Gastroesophageal sphincter (tissue), 4 donors: Measurements from ENCODE around the gene EARS2. TPM values are rescaled to one million over a fixed set of nuclear protein-coding genes. Genes with fewer than 3 reads are reported as not detected.
A peak's percentile ranks its signal among the peaks of the same experiment; 100 is the strongest.
"Not testable (repeated sequence)": the region's sequence is repeated elsewhere in the genome, so short reads cannot be mapped to it uniquely, and the experiment has no call there.

ENCODE experiments used
- ATAC-seq: fragments of 150-250 bp; one replicate; pipeline ENCODE4 v1.9.1; 2016; ENCODE audit warnings: mild to moderate bottlenecking, moderate library complexity
- H3K27ac ChIP-seq, 4 donors: fragments of 200-600 bp; sonication (generic) in 3 of 4; 1 replicate in 3 of 4; 2 replicates in 1 of 4; pipeline ENCODE4 v1.5.1; 2016 to 2019
- H3K27me3 ChIP-seq: fragments of 200-600 bp; sonication (generic); one replicate; pipeline ENCODE4 v1.5.1; 2019
- H3K36me3 ChIP-seq, 2 donors: fragments of 200-600 bp; sonication (generic); one replicate each; pipeline ENCODE4 v1.5.1; 2019; ENCODE audit warnings: control low read depth in 1 of 2
- H3K4me1 ChIP-seq, 3 donors: fragments of 200-600 bp; sonication (generic); 1 replicate in 2 of 3; 2 replicates in 1 of 3; pipeline ENCODE4 v1.5.1; 2016 to 2019; ENCODE audit warnings: control low read depth in 2 of 3
- H3K4me3 ChIP-seq, 2 donors: fragments of 200-600 bp; sonication (generic); one replicate each; pipeline ENCODE4 v1.5.1; 2019; ENCODE audit warnings: mild to moderate bottlenecking in 1 of 2, moderate library complexity in 1 of 2
- H3K9me3 ChIP-seq, 3 donors: fragments of 200-600 bp; sonication (generic); one replicate each; pipeline ENCODE4 v1.5.1; 2017 to 2019; ENCODE audit warnings: control low read depth in 2 of 3
- CTCF ChIP-seq, 4 experiments: fragments of 200-600 bp in 2 of 4; fragments of 450-650 bp in 2 of 4; sonication (generic) in 1 of 4; IDR thresholded peaks; one replicate each; pipeline ENCODE4 v1.5.1; 2017 to 2019; ENCODE audit warnings: antibody characterized with exemption in 4 of 4, mild to moderate bottlenecking in 2 of 4, moderate library complexity in 2 of 4
- EP300 ChIP-seq: sonication (generic); formaldehyde crosslinking; IDR thresholded peaks from one replicate; pipeline ENCODE4 v1.6.1; 2017; ENCODE audit warnings: antibody characterized with exemption, mild to moderate bottlenecking
- POLR2A ChIP-seq, 2 donors: fragments of 450-650 bp; IDR thresholded peaks; one replicate each; pipeline ENCODE4 v1.6.1; 2017; ENCODE audit warnings: antibody characterized with exemption in 2 of 2, mild to moderate bottlenecking in 2 of 2, moderate library complexity in 1 of 2
- POLR2AphosphoS5 ChIP-seq: sonication (generic); formaldehyde crosslinking; IDR thresholded peaks from one replicate; pipeline ENCODE4 v1.6.1; 2017; ENCODE audit warnings: antibody characterized with exemption
- WGBS, 2 donors: methylation state at CpG; one replicate each; pipeline ENCODE4 v1.1.5; 2018; ENCODE audit warnings: low coverage in 1 of 2; 5-methylcytosine and 5-hydroxymethylcytosine counted together
- total RNA-seq, 4 donors: library from RNA; depleted of rRNA; stranded (reverse); fragments of >200 nt; gene quantifications; one replicate each; pipeline ENCODE4 v1.1.0, GENCODE V29; 2016

The EARS2 gene
- total RNA-seq, 4 donors from 2014 or later = 9.5 to 28.5 (median 18.8) TPM

- ATAC-seq = no peak
- H3K27ac ChIP-seq = no peak overlapping the region
- TF ChIP-seq EP300 (no peak), POLR2AphosphoS5 (no peak), POLR2A (IDR thresholded peaks at IDR 0.05) (no peak), CTCF (IDR thresholded peaks at IDR 0.05) (no peak)
- H3K4me3 ChIP-seq = no peak overlapping the region
- WGBS, 2 donors = 94 to 95% methylated on average over 2 to 3 of the region's 4 CpGs
- peaks cover 0 to 12% of the 10 kb centered on the region in 2 donors for H3K36me3 ChIP-seq
- no peaks in the 10 kb centered on the region for H3K9me3 ChIP-seq
- H3K27me3 ChIP-seq = no peaks in the 10 kb centered on the region
- H3K4me1 ChIP-seq = peaks cover 0 to 30% (median 8%) of the 10 kb centered on the region in 3 donors
Measured at GRCh38 chr16:23512168-23512695, 44.9 kb downstream of the EARS2 start.

GRCh38 chr16:23511731-23512130, 45.4 kb downstream of the EARS2 start:
- ATAC-seq = no peak
- TF ChIP-seq CTCF (IDR thresholded peaks at IDR 0.05) (no peak), POLR2A (IDR thresholded peaks at IDR 0.05) (no peak), EP300 (no peak), POLR2AphosphoS5 (no peak)
- Histone ChIP-seq H3K36me3 (peaks cover 0 to 12% of the 10 kb centered on the region in 2 donors), H3K4me1 (peaks cover 0 to 35% (median 9%) of the 10 kb centered on the region in 3 donors), H3K27me3 (no peaks in the 10 kb centered on the region), H3K4me3 (no peak overlapping the region), H3K9me3 (no peaks in the 10 kb centered on the region), H3K27ac (no peak overlapping the region)
- WGBS, 2 donors = 93% methylated on average over 7 of the region's 7 CpGs

GRCh38 chr16:23510915-23511270, 46.3 kb downstream of the EARS2 start:
- Histone ChIP-seq H3K4me1 (peaks cover 0 to 43% (median 9%) of the 10 kb centered on the region in 3 donors), H3K4me3 (peak overlapping the region; percentile 68 to 90), H3K36me3 (peaks cover 0 to 12% of the 10 kb centered on the region in 2 donors), H3K27ac (peak overlapping the region in 3 of 4 donors; percentile 81 to 92 (median 89))
- not testable (repeated sequence) for H3K9me3 ChIP-seq, ATAC-seq, H3K27me3 ChIP-seq
- WGBS, 2 donors = 74 to 80% methylated on average over 2 to 10 of the region's 10 CpGs

- Histone ChIP-seq H3K4me3 (peak within 1 kb of the TSS; percentile 68 to 90), H3K27me3 (no peaks in the 10 kb centered on the region), H3K9me3 (no peaks in the 10 kb centered on the region), H3K36me3 (peaks cover 0 to 12% of the 10 kb centered on the region in 2 donors), H3K27ac (peak within 1 kb of the TSS; percentile 45 to 92 (median 85)), H3K4me1 (peaks cover 0 to 49% (median 10%) of the 10 kb centered on the region in 3 donors)
- peak; percentile 97 for ATAC-seq
- WGBS, 2 donors = 0 to 1% methylated on average over 4 to 14 of the region's 71 CpGs
- TF ChIP-seq POLR2A (IDR thresholded peaks at IDR 0.05) (peak; percentile 87 to 88), POLR2AphosphoS5 (peak; percentile 94), CTCF (IDR thresholded peaks at IDR 0.05) (peak in 1 of 4 experiments; percentile 42), EP300 (no peak)
Measured at GRCh38 chr16:23510164-23510914, 46.8 kb downstream of the EARS2 start, which contains the start of gene GGA2. TSS of gene GGA2 (minus strand) at chr16:23510494. CDS start at chr16:23510411, 83 bp downstream.

- 0% methylated on average over 7 to 14 of the region's 17 CpGs for WGBS, 2 donors
- TF ChIP-seq EP300 (no peak), POLR2AphosphoS5 (no peak), POLR2A (IDR thresholded peaks at IDR 0.05) (no peak), CTCF (IDR thresholded peaks at IDR 0.05) (no peak)
- peak; percentile 12 for ATAC-seq
Measured at GRCh38 chr16:23509782-23510163, 47.4 kb downstream of the EARS2 start.

More at GRCh38 chr16:23509782-23510163, 47.4 kb downstream of the EARS2 start:
- H3K36me3 ChIP-seq = peaks cover 0 to 7% of the 10 kb centered on the region in 2 donors
- peak overlapping the region; percentile 45 to 92 (median 85) for H3K27ac ChIP-seq
- H3K27me3 ChIP-seq = no peaks in the 10 kb centered on the region
- peak overlapping the region; percentile 68 to 90 for H3K4me3 ChIP-seq
- peaks cover 0 to 54% (median 16%) of the 10 kb centered on the region in 3 donors for H3K4me1 ChIP-seq
- H3K9me3 ChIP-seq = no peaks in the 10 kb centered on the region
